ENCODE measurements around the gene ATP5PD. TPM values are rescaled to one million over a fixed set of nuclear protein-coding genes. Genes with fewer than 3 reads are reported as not detected.

ATP5PD gene
- total and polyA plus RNA-seq, 2 of the 13 experiments (the other 11 are each of a cell fraction or from before 2014, with no cell fraction given), result 158 to 428 TPM

DNA sequence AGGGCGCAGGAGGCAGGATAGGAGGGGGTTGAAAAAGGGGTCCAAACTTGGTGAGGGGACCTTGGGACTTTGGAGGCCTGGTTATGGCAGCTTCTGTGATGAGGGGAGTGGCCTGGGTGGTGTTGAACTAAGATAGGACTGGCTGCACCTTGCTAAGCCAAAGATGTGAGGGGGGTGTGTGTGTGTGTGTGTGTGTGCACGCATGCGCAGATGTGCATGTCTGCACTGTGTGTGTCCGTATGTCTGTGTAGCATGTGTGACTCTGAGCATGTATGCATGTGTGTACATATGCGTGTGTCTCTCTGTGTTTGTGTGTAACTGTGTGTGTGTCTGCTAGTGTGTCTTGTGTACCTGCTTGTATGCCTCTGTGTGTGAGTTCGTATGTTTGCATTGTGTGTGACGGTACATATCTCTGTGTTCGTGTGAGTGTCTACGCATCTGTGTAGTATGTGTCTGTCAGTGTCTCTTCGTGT, 45.1 kb upstream of the ATP5PD start (continued):
- TF ChIP-seq, protein P1, sequence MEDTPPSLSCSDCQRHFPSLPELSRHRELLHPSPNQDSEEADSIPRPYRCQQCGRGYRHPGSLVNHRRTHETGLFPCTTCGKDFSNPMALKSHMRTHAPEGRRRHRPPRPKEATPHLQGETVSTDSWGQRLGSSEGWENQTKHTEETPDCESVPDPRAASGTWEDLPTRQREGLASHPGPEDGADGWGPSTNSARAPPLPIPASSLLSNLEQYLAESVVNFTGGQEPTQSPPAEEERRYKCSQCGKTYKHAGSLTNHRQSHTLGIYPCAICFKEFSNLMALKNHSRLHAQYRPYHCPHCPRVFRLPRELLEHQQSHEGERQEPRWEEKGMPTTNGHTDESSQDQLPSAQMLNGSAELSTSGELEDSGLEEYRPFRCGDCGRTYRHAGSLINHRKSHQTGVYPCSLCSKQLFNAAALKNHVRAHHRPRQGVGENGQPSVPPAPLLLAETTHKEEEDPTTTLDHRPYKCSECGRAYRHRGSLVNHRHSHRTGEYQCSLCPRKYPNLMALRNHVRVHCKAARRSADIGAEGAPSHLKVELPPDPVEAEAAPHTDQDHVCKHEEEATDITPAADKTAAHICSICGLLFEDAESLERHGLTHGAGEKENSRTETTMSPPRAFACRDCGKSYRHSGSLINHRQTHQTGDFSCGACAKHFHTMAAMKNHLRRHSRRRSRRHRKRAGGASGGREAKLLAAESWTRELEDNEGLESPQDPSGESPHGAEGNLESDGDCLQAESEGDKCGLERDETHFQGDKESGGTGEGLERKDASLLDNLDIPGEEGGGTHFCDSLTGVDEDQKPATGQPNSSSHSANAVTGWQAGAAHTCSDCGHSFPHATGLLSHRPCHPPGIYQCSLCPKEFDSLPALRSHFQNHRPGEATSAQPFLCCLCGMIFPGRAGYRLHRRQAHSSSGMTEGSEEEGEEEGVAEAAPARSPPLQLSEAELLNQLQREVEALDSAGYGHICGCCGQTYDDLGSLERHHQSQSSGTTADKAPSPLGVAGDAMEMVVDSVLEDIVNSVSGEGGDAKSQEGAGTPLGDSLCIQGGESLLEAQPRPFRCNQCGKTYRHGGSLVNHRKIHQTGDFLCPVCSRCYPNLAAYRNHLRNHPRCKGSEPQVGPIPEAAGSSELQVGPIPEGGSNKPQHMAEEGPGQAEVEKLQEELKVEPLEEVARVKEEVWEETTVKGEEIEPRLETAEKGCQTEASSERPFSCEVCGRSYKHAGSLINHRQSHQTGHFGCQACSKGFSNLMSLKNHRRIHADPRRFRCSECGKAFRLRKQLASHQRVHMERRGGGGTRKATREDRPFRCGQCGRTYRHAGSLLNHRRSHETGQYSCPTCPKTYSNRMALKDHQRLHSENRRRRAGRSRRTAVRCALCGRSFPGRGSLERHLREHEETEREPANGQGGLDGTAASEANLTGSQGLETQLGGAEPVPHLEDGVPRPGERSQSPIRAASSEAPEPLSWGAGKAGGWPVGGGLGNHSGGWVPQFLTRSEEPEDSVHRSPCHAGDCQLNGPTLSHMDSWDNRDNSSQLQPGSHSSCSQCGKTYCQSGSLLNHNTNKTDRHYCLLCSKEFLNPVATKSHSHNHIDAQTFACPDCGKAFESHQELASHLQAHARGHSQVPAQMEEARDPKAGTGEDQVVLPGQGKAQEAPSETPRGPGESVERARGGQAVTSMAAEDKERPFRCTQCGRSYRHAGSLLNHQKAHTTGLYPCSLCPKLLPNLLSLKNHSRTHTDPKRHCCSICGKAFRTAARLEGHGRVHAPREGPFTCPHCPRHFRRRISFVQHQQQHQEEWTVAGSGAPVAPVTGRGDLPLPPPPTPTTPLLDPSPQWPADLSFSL (CRISPR knock-in tag; IDR thresholded peaks at IDR 0.05), result peak; percentile 98
- TF ChIP-seq, protein P2, sequence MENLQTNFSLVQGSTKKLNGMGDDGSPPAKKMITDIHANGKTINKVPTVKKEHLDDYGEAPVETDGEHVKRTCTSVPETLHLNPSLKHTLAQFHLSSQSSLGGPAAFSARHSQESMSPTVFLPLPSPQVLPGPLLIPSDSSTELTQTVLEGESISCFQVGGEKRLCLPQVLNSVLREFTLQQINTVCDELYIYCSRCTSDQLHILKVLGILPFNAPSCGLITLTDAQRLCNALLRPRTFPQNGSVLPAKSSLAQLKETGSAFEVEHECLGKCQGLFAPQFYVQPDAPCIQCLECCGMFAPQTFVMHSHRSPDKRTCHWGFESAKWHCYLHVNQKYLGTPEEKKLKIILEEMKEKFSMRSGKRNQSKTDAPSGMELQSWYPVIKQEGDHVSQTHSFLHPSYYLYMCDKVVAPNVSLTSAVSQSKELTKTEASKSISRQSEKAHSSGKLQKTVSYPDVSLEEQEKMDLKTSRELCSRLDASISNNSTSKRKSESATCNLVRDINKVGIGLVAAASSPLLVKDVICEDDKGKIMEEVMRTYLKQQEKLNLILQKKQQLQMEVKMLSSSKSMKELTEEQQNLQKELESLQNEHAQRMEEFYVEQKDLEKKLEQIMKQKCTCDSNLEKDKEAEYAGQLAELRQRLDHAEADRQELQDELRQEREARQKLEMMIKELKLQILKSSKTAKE (CRISPR knock-in tag; IDR thresholded peaks at IDR 0.05; ENCODE audit: borderline replicate concordance), result peak; percentile 51; the same call in 1 of the 2 replicates
- TF ChIP-seq NBN (conservative IDR thresholded peaks at IDR 0.05), result 0 out of 2 replicates have a peak, but pooled peaks have one; percentile 71
- 0 out of 2 replicates have a peak, but pooled peaks have one; percentile 7 for TF ChIP-seq ZNF737 (CRISPR knock-in tag; IDR thresholded peaks at IDR 0.05; ENCODE audit: borderline replicate concordance)
- 0 out of 2 replicates have a peak, but pooled peaks have one; percentile 39 for TF ChIP-seq ZNF589 (CRISPR knock-in tag; conservative IDR thresholded peaks at IDR 0.05)
- TF ChIP-seq PAWR (CRISPR knock-in tag; IDR thresholded peaks at IDR 0.05; ENCODE audit: borderline replicate concordance), result 0 out of 2 replicates have a peak, but pooled peaks have one; percentile 23
- peak; percentile 70; the same call in 1 of the 2 replicates for TF ChIP-seq ZNF296 (CRISPR knock-in tag; conservative IDR thresholded peaks at IDR 0.05)
- no peak for TF ChIP-seq SRSF1 (optimal IDR thresholded peaks at IDR 0.05; ENCODE audit: low read depth, low read length)
- no peak for TF ChIP-seq ZNF746 (CRISPR knock-in tag; IDR thresholded peaks at IDR 0.05)
- TF ChIP-seq IKZF1 (IDR thresholded peaks at IDR 0.05), result 0 out of 2 replicates have a peak, but pooled peaks have one; percentile 57
- TF ChIP-seq TARDBP (CRISPR knock-in tag; IDR thresholded peaks at IDR 0.05), result 0 out of 2 replicates have a peak, but pooled peaks have one; percentile 28
- peak; percentile 20; the same call in 1 of the 2 replicates for TF ChIP-seq CREB1 (IDR thresholded peaks at IDR 0.05)
- TF ChIP-seq CREB1 (CRISPR knock-in tag; IDR thresholded peaks at IDR 0.05), result no peak
- TF ChIP-seq, protein P3, sequence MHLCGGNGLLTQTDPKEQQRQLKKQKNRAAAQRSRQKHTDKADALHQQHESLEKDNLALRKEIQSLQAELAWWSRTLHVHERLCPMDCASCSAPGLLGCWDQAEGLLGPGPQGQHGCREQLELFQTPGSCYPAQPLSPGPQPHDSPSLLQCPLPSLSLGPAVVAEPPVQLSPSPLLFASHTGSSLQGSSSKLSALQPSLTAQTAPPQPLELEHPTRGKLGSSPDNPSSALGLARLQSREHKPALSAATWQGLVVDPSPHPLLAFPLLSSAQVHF (CRISPR knock-in tag; IDR thresholded peaks at IDR 0.05), result 0 out of 2 replicates have a peak, but pooled peaks have one; percentile 37
